GM23338 (cell line): Measurements from ENCODE around the gene CYB5R4. TPM values are rescaled to one million over a fixed set of nuclear protein-coding genes. Genes with fewer than 3 reads are reported as not detected.

Experiments
- ATAC-seq: fragments of 200-7000 bp; cut with Tn5 transposase; 3 replicates; pipeline ENCODE4 v1.9.1; 2020
- DNase-seq: peaks from one replicate; pipeline ENCODE4 v3.0.0-alpha.2; 2015; ENCODE audit warnings: low spot score
- H2AFZ ChIP-seq: fragments of 200-600 bp; sonication (generic); 2 replicates; pipeline ENCODE4 v1.8.0; 2016; ENCODE audit warnings: antibody characterized with exemption, mild to moderate bottlenecking, moderate library complexity
- H3F3A ChIP-seq: fragments of 200-600 bp; sonication (generic); replicated peaks from 2 replicates; pipeline ENCODE4 v1.8.0; 2017; ENCODE audit warnings: antibody characterized with exemption, mixed run types, low read depth
- H3K27ac ChIP-seq: fragments of 200-600 bp; sonication (generic); 2 replicates; pipeline ENCODE4 v1.6.1; 2016; ENCODE audit warnings: low read depth
- H3K27me3 ChIP-seq: fragments of 200-600 bp; sonication (generic); 2 replicates; pipeline ENCODE4 v1.8.0; 2016; ENCODE audit warnings: mild to moderate bottlenecking, mixed run types, moderate library complexity; ENCODE audit not compliant: insufficient read depth
- H3K36me3 ChIP-seq: fragments of 200-600 bp; sonication (generic); 2 replicates; pipeline ENCODE4 v1.8.0; 2016; ENCODE audit warnings: mild to moderate bottlenecking; ENCODE audit not compliant: insufficient read depth
- H3K4me1 ChIP-seq: fragments of 200-600 bp; sonication (generic); 2 replicates; pipeline ENCODE4 v1.8.0; 2016; ENCODE audit warnings: mild to moderate bottlenecking, moderate library complexity; ENCODE audit not compliant: insufficient read depth
- H3K4me2 ChIP-seq: fragments of 200-600 bp; sonication (generic); 2 replicates; pipeline ENCODE4 v1.7.1; 2017; ENCODE audit warnings: mixed run types
- H3K4me3 ChIP-seq: fragments of 200-600 bp; sonication (generic); 2 replicates; pipeline ENCODE4 v1.6.1; 2016; ENCODE audit warnings: mixed run types
- H3K79me2 ChIP-seq: fragments of 200-600 bp; sonication (generic); replicated peaks from 2 replicates; pipeline ENCODE4 v1.8.0; 2017; ENCODE audit warnings: mild to moderate bottlenecking; ENCODE audit not compliant: insufficient read depth
- H3K9me2 ChIP-seq: fragments of 200-600 bp; sonication (generic); 2 replicates; pipeline ENCODE4 v1.8.0; 2017; ENCODE audit not compliant: insufficient read depth
- H4K20me1 ChIP-seq: fragments of 200-600 bp; sonication (generic); replicated peaks from 2 replicates; pipeline ENCODE4 v1.8.0; 2017; ENCODE audit warnings: mild to moderate bottlenecking; ENCODE audit not compliant: insufficient read depth
- H3K27ac Mint-ChIP-seq: 2 replicates; pipeline ENCODE4 v1.8.0; 2020; ENCODE audit warnings: inconsistent platforms, mild to moderate bottlenecking, moderate library complexity, mixed read lengths
- H3K27me3 Mint-ChIP-seq: 3 replicates; pipeline ENCODE4 v1.8.0; 2022; ENCODE audit warnings: low read depth, mild to moderate bottlenecking, moderate library complexity, mixed read lengths, inconsistent platforms; ENCODE audit not compliant: insufficient read depth, poor library complexity
- H3K36me3 Mint-ChIP-seq: 3 replicates; pipeline ENCODE4 v1.8.0; 2021; ENCODE audit warnings: low read depth, mild to moderate bottlenecking, inconsistent platforms, moderate library complexity, mixed read lengths
- H3K4me1 Mint-ChIP-seq: 3 replicates; pipeline ENCODE4 v1.8.0; 2020; ENCODE audit warnings: mild to moderate bottlenecking, inconsistent platforms, mixed read lengths
- H3K4me3 Mint-ChIP-seq: 3 replicates; pipeline ENCODE4 v1.8.0; 2021; ENCODE audit warnings: moderate library complexity, mild to moderate bottlenecking, inconsistent platforms, mixed read lengths
- H3K9me3 Mint-ChIP-seq: 3 replicates; pipeline ENCODE4 v1.8.0; 2020; ENCODE audit warnings: moderate library complexity, mild to moderate bottlenecking, inconsistent platforms, mixed read lengths
- CTCF ChIP-seq, 2 experiments: fragments of 200-600 bp in 1 of 2; sonication (generic) in 1 of 2; conservative IDR thresholded peaks; 2 replicates each; pipeline versions ENCODE4 v1.5.1 to v1.6.1; 2016 to 2017; ENCODE audit warnings: antibody characterized with exemption in 2 of 2, low read depth in 2 of 2, mild to moderate bottlenecking in 2 of 2, moderate library complexity in 1 of 2
- EZH2 ChIP-seq: fragments of 200-600 bp; sonication (generic); IDR thresholded peaks from one replicate; pipeline ENCODE4 v1.8.0; 2017; ENCODE audit warnings: antibody characterized with exemption, mild to moderate bottlenecking, low read depth; ENCODE audit not compliant: unreplicated experiment
- POLR2AphosphoS5 ChIP-seq: IDR thresholded peaks from 2 replicates; pipeline ENCODE4 v1.6.1; 2016; ENCODE audit warnings: antibody characterized with exemption, low read depth
- REST ChIP-seq: IDR thresholded peaks from one replicate; pipeline ENCODE4 v1.6.1; 2018; ENCODE audit warnings: antibody characterized with exemption; ENCODE audit not compliant: unreplicated experiment
- polyA plus RNA-seq: library from polyadenylated mRNA; unstranded; fragments of >200 nt; fragmentation: Nextera tagmentation; extraction: Ambion mirVana; gene quantifications from 2 replicates; pipeline ENCODE4 v1.2.1, GENCODE V29; 2016
- total RNA-seq: library from RNA; depleted of rRNA; stranded (reverse); fragments of >200 nt; shearing (Covaris generic); gene quantifications from 2 replicates; pipeline ENCODE4 v1.2.3, GENCODE V29; 2014

The CYB5R4 gene
- total and polyA plus RNA-seq, 2 experiments from 2014 or later: 8.9 to 17.2 TPM

GRCh38 chr6:83849127-83849526, 10.4 kb upstream of the CYB5R4 start:
- H3K27me3 ChIP-seq: peaks cover 27% of the 10 kb centered on the region
- no peak for TF ChIP-seq POLR2AphosphoS5
- no peaks in the 10 kb centered on the region for H3F3A ChIP-seq
- no peaks in the 10 kb centered on the region for H3K79me2 ChIP-seq
- DNase-seq (no peak), ATAC-seq (no peak)
- H3K27ac Mint-ChIP-seq: no peak overlapping the region
- no peaks in the 10 kb centered on the region for H3K9me2 ChIP-seq
- H4K20me1 ChIP-seq: no peaks in the 10 kb centered on the region
- H2AFZ ChIP-seq: no peak overlapping the region
- no peaks in the 10 kb centered on the region for H3K36me3 Mint-ChIP-seq
- peaks cover 17% of the 10 kb centered on the region for H3K27me3 Mint-ChIP-seq
- peaks cover 6% of the 10 kb centered on the region for H3K4me1 Mint-ChIP-seq
- H3K27ac ChIP-seq: no peak overlapping the region
- H3K4me3 Mint-ChIP-seq: no peak overlapping the region
- H3K9me3 Mint-ChIP-seq: no peaks in the 10 kb centered on the region
- no peak overlapping the region for H3K4me3 ChIP-seq
- 0 out of 2 replicates have a peak, but pooled peaks cover under 1% of the 10 kb centered on the region for H3K4me1 ChIP-seq
- no peaks in the 10 kb centered on the region for H3K36me3 ChIP-seq
- no peak overlapping the region for H3K4me2 ChIP-seq

GRCh38 chr6:83849610-83850009, 9.9 kb upstream of the CYB5R4 start:
- Histone ChIP-seq H3K4me3 (no peak overlapping the region), H4K20me1 (no peaks in the 10 kb centered on the region), H3K9me2 (no peaks in the 10 kb centered on the region), H3K27me3 (peaks cover 31% of the 10 kb centered on the region), H3K36me3 (no peaks in the 10 kb centered on the region), H3K79me2 (no peaks in the 10 kb centered on the region), H3K4me1 (0 out of 2 replicates have a peak, but pooled peaks cover 6% of the 10 kb centered on the region), H3K27ac (no peak overlapping the region), H2AFZ (no peak overlapping the region), H3K4me2 (no peak overlapping the region), H3F3A (no peaks in the 10 kb centered on the region)
- Mint-ChIP-seq H3K27ac (no peak overlapping the region), H3K36me3 (no peaks in the 10 kb centered on the region), H3K4me3 (no peak overlapping the region), H3K27me3 (peaks cover 22% of the 10 kb centered on the region), H3K9me3 (no peaks in the 10 kb centered on the region), H3K4me1 (peaks cover 10% of the 10 kb centered on the region)
- DNase-seq (peak; percentile 9), ATAC-seq (no peak)
- TF ChIP-seq REST (peak; percentile 54), CTCF (conservative IDR thresholded peaks at IDR 0.05; ENCODE audit: low read depth in 2 of 2) (no peak)

GRCh38 chr6:83852528-83853177, 6.8 kb upstream of the CYB5R4 start:
- Histone ChIP-seq H4K20me1 (no peaks in the 10 kb centered on the region), H3K4me3 (peak overlapping the region; percentile 79), H3K9me2 (no peaks in the 10 kb centered on the region), H3K27ac (no peak overlapping the region), H3K4me1 (0 out of 2 replicates have a peak, but pooled peaks cover 12% of the 10 kb centered on the region), H3K4me2 (peak overlapping the region; percentile 92), H3K36me3 (no peaks in the 10 kb centered on the region), H3K27me3 (peaks cover 49% of the 10 kb centered on the region), H3K79me2 (no peaks in the 10 kb centered on the region), H3F3A (no peaks in the 10 kb centered on the region), H2AFZ (peak overlapping the region; percentile 98)
- Mint-ChIP-seq H3K4me3 (peak overlapping the region; percentile 86), H3K4me1 (peaks cover 11% of the 10 kb centered on the region), H3K9me3 (no peaks in the 10 kb centered on the region), H3K36me3 (no peaks in the 10 kb centered on the region), H3K27ac (no peak overlapping the region), H3K27me3 (peaks cover 29% of the 10 kb centered on the region)
- DNase-seq (no peak), ATAC-seq (no peak)
- TF ChIP-seq EZH2: peak; percentile 31
- TF ChIP-seq REST: no peak
